A549 treated with DMSO at 1 μM for 4 hours (cell line): Measurements from ENCODE around the gene ZNF346. TPM values are rescaled to one million over a fixed set of nuclear protein-coding genes. Genes with fewer than 3 reads are reported as not detected.

Experiments
- total RNA-seq: library from RNA; stranded (reverse); fragments of 200-300 nt; extraction: Qiagen RNA extraction; gene quantifications from 5 replicates; pipeline ENCODE4 v1.2.3, GENCODE V29; 2022; ENCODE audit warnings: low read depth

The ZNF346 gene, protein sequence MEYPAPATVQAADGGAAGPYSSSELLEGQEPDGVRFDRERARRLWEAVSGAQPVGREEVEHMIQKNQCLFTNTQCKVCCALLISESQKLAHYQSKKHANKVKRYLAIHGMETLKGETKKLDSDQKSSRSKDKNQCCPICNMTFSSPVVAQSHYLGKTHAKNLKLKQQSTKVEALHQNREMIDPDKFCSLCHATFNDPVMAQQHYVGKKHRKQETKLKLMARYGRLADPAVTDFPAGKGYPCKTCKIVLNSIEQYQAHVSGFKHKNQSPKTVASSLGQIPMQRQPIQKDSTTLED
- total RNA-seq: 10.3 to 12.6 TPM (median 11.9 TPM) in 5 replicates

DNA sequence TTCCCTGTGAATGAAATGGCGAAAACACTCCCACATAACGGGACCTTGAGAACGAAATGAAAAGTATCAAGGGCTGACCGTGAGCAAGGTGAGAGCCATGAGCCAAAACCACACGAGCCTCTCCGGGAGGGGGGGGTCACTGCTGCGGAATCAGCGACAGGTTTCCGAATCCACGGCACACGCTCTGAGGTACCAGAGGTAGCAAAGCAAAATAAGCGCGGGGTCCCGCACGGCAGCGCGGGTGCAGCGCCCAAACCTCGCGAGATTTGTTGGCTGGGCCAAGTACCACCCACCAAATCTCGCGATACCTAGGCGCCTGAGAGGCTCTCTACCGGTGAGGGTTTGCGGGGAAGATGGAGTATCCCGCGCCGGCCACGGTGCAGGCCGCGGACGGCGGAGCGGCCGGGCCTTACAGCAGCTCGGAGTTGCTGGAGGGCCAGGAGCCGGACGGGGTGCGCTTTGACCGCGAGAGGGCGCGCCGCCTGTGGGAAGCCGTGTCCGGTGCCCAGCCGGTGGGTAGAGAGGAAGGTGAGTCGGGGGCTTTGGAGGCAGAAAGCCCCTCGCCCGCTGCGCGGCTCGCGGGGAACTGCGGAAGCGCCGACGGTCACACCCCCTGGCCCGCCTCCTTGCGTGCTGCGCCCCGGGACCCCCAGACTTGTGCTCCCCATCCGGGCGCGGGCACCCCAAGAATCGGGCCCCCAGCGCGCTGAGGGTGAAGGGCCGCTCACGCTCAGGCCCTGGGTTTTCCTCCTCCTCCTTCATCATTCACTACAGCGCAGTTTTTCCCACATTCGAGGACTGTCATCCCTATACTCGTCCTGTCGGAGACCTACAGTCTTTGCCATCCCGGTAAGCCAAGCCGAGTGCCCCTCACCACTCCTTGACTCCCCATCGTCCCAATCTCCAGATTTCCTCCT, at the start of gene ZNF346:
Gene ZNF346, plus strand, starts transcription at position 311 of the 917 bp plus-strand sequence. Its CDS starts 43 bp downstream, at position 354.

DNA sequence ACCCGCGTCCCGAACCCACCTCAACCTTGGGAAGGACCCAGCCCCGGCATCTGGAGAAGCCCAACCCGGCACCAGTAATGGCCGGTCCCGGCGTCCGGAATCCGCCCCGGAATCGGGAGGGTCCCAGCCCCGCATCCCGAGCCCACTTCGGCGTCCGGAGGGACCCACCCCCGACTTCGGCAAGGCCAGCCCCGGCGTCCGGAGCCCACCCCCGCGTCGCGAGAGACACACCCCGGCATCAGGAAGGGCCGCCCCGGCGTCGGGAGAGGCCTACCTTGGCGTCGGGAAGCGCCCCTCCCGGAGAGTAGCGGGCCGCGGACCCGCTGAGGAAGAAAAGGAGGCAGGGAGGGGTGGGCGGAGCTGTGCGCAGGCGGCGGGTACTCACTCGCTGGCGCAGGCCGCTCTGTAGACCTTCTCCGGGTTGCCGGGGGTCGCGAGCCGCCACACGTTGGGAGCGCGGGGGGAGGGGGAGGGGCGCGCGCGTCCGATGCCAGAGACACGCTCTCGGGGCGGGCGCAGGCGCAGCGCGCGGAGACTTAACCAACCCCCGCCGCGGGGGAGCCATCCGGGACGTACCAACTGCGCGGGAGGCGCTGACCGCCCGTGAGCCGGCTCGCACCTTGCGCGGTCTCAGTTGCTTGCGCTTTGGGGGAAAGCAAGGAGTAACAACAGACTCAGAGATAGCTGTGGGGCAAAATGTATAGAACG, 16.1 kb upstream of the ZNF346 start, which contains the start of gene UIMC1:
Gene UIMC1, minus strand, starts transcription at position 515 of the 708 bp plus-strand sequence. CDS start 24,164 bp downstream, outside the sequence.

GRCh38 chr5:177086654-177087397, 64.3 kb downstream of the ZNF346 start, which contains the start of gene FGFR4:
TSS of gene FGFR4 (plus strand) at chr5:177086915. CDS start at chr5:177089603, 2,688 bp downstream.

Other genes starting within 250 kb of the ZNF346 start
- 0.12 to 0.37 TPM (median 0.27 TPM) in 5 replicates for gene UNC5A, start 212.1 kb upstream of the ZNF346 start, total RNA-seq
- not detected in 5 replicates for gene HK3, start 123.3 kb upstream of the ZNF346 start, total RNA-seq
- 41.7 to 46.4 TPM (median 44.3 TPM) in 5 replicates for gene UIMC1, start 15.9 kb upstream of the ZNF346 start, total RNA-seq
- gene FGFR4, start 64.2 kb downstream of the ZNF346 start, total RNA-seq: 22.0 to 26.5 TPM (median 23.1 TPM) in 5 replicates
- gene NSD1, start 111.1 kb downstream of the ZNF346 start, total RNA-seq: 16.1 to 27.6 TPM (median 23.7 TPM) in 5 replicates